Suppressor macrophage treated with lipopolysaccharide for 4 hours (primary cell): ENCODE measurements around the gene COMMD8.

ENCODE experiments used
- DNase-seq: peaks from one replicate; pipeline ENCODE4 v3.0.0-alpha.2; 2020

Gene COMMD8

DNA sequence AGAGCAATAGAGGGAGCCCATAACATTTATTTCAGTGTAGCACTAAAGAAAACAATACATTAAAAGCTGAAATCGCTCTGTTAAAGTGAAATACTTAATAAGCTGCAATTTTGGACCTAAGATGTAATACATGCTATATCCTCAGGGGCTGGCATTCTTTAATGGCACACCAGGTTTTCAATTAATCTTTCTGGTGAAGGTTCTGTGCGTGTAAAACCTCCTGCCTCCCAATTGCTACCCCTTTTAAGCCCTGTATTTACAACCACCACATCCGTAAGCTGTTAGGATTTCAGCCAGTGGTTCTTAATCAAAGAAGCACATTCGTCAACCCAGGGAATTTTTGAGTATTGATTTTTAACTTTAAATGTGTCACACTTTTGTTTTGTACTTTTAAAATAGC is 7.6 kb upstream of the COMMD8 start:
- no peak for DNase-seq

DNA sequence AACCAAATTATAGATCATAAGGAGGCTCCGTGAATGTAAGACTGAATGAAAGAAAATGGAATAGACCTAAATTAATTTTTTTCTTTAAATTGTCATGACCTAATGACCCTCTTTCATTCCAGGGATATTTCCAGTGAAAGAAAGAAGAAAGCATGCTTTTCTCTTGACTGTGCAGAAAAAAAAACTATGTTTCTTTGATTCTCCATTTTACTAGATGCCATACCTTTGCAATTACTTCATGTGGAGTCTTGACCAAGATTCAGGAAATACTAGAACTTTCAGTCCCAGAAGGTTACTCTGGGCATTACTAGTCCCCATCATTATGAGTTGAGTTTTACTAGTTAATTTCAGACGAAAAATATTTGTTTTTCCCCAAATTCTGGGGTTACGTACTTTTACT is 6.4 kb upstream of the COMMD8 start:
- no peak for DNase-seq

DNA sequence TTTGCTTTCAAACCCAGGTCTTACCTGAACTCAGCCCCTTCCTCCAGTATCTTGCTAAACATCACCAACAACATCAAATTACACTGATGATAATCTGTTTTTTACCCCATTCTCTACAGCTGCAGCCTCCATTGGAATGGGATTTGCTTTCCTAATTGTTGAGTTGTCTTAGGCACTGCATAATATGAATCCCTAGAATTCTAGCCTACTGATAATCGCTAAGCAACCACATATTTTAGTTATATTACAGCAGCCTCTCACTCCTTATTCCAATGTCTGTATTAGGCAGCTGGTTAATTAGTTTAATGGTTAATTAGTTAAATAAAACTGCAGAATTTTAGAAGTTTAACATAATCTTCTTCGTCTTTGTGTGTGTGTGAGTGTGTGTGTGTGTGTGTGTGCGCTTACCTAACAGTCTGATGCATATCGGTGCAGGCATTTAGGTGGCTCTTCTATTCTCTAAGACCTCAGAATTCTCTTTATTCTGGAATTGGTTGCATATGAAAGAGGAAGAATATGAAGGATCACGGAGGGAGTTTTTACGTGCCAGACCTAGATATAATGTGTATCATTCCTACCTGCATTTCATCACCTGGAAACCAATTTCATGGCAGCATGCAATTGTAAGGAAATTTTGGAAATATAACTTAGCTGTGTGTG is 5.3 kb upstream of the COMMD8 start:
- DNase-seq, result no peak

DNA sequence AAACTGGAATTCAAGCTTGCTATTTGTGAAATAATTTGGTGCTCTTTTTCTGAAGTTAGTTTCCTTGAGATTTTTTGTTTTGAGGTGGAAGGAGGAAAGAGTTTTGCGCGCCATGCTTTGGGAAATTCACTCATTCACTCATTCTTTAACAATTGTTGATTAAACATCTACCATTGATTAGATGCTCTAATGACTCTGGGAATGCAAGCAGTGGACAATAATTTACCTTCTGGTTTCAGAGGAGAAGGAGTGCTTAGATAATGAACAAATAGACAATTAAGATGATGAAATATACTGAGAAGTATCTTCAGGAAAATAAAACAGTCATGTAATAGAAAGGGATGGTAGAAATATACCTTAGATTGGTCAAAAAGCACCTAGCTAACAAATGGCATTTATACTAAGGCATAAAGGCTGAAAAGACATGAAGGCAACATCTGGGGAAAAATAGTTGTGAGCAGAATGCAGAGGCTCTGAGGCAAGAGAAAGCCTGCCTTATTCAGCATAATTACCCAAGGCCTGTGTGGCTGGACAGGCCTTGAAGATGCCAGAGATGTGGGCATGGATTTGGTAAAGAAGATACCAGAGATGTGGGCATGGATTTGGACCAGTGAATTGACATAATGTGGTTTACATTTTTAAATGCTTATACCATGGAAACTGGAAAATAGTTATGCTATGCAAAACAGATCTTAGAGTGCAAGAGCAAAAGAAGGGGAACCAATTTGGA is 2.7 kb upstream of the COMMD8 start:
- DNase-seq, result no peak

DNA sequence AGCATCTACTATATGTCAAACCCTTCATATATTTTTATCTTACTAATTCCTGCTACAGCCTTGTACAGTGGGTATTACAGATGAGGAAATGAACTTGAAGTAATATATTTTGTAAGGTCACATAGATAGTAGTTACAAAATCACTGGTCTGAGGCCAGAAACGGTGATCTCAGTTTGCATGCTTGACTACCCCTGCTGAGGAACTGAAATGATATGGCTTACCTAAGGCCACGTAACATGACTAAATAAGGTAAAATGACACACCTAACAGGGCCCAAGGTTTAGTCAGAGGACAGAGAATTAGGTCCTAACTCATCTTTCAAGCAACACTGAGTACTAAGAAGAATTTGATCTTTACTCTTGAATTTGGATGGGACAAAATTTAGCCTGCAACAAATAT is 1.5 kb upstream of the COMMD8 start:
- DNase-seq, result no peak

DNA sequence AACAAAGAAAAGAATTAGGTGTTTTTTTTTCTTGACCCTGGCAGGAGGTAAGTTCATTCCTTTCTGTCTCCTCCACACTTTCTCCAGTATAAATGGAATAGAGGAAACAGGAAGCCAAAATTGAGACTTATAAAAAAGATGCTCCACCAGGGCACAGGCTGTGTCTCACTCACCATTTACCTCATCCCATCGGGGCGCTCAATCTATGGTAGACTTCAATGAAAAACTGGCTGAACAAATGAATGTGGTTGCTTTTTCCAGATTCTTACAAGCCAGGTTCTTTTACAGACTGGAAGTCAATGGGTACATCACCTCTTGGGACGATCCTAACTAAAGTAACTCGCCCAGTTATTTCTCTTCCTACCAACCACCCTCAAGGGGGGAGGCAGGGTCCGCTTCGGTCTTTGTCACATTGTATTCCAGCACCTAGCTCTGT is 685 bp downstream of the COMMD8 start:
- DNase-seq, result no peak

DNA sequence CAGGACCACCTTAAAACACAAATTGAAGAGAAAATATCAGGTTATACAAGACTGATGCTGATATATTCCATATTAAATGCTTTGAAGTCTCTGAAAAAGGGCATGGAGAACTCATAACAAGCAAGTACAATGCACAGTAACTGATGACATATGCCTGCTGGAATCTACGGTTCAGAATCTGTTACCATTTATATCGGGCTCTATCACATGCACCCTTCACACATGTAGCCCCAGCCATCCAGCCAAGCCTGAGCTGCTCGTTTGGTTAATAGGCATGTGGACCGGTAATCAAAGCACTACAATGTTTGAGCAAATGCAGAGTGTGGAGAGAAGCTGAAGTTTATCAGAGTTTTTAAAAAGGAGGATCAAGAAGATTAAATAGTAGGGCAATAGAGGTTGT is 11.8 kb downstream of the COMMD8 start:
- DNase-seq, result no peak

DNA sequence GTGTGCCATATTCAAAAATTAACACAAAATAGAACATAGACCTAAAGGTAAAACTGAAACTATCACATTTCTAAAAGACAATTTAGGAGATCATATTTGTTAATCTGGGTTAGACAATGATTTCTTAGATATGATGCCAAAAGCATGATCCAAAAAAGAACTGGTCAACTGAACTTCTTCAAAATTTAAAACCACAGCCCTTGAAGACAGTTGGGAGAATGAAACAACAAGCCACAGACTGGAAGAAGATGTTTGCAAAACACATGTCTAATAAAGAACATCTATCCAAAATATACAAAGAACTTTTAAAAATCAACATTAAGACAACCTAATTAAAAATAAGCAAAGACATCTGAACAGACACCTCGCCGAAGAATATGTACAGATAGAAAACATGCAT is 19.5 kb downstream of the COMMD8 start:
- DNase-seq, result no peak

DNA sequence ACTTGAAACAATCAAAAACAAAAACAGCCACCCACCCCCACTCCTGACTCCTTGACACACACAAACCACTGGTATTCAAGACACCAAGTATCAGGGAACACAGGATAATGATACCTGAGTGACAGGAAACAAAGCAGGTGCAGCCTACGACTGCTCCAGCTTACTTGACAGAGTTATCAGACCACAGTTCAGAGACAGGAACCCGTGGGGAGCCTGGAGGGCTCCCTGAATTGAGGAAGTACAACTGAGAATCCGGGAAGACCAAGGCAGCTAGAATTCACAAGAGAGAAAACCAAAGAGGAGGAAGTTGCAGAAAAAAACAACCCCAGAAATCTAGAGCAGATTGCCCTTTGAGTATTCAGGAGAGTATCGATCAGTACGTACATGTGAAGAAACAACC is 20.5 kb downstream of the COMMD8 start:
- DNase-seq, result peak; percentile 66

DNA sequence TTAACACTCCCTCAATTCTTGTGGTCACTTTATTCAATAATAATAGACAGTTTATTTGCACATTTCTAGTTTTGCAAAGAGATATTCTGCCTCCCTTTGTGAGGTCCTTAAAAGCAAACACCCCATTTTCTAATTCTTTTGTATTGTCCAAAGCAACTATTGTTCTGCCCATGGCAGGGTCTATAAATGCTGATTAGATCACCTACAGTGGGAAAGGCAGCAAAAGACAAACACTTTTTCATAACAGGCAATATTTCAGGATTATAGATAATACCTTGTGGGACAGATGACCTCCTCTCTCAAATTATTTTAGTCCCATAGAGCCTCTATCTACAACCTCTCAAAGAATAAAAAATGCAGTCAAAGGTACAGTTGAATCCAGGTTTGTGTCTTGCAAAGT is 28.6 kb downstream of the COMMD8 start:
- no peak for DNase-seq

DNA sequence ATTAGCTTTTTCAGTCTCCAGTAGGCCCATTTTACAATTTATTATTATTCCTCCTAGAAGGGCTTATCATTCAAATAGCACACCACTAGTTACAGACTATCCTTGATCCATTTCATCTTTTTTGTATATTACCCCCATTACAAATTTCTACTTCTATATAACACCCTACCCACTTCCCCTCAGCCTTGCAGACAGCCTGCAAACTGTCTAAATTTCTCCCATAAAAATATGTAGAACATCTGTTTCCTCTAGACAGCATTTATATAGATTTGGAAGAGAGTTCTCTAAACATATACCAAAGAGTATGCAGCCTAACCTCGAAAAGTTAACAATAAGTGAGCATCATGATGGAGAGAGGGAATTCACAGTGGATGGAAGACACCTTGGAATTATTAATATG is 30.8 kb downstream of the COMMD8 start:
- DNase-seq, result no peak

DNA sequence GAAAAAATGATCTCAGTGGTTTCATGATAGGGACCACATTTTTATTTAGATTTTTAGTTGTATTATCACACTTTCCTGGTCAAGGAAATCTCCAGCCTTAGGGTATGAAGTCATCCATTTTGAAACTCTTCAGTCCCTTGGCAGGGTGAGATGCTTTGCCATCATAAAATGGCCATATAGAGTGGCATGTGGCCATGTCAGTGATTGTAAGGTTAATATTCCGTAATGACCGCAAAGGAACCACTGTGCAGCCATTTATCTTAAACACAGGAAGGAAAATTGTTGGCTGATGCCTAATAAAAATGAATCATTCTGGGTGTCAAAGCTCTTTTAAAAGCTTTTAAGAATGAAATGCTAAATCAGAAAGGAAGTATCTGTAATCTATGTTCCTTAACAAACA is 35.6 kb downstream of the COMMD8 start:
- DNase-seq, result no peak

DNA sequence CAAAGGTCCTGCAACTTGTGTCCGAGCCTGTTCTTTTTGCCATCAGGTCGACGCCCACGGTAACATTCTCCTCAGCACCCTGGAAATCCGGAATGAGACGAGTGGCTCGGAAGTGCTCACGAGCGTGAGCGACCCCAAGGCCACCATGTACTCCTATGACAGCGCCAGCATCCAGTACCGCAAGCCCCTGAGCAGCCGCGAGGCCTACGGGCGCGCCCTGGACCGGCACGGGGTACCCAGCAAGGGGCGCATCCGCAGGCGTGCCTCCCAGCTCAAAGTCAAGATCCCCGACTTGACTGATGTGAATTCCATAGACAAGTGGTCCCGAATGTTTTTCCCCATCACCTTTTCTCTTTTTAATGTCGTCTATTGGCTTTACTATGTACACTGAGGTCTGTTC is 37.9 kb downstream of the COMMD8 start:
- no peak for DNase-seq

DNA sequence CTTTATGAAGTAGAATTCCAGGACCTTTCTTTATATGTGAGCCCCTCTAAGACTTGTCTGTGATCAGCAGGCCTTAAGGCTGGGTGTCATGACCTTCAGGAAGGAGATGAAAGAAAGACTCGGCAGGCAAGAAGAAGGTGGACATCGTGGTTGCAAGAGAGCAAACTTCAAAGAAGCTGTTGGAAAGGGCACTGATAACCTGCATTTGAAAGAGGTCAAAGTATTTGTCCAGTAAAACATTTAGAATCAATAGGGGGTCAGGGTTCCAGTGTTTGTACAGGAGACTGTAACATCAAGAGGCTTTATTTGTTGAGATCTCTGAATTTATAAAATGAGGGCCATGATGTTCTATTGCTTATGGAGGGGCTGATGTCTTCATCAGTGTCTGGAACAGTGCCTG is 44.2 kb downstream of the COMMD8 start:
- no peak for DNase-seq

DNA sequence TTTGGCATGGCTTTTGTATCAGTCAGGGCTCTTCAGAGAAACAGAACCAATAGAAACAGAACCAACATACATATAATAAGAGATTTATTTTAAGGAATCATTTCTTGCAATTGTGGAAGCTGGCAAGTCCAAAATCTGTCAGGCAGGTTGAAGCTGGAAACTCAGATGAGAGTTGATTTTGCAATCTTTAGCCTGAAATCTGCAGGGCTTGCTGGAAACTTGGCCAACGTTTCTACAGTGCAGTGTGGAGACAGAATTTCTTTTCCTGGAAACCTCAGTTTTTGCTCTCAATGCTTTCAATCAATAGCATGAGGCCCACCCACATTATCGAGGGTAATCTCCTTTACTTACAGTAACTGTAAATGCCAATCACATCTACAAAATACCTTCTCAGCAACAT is 45.4 kb downstream of the COMMD8 start:
- DNase-seq, result no peak

DNA sequence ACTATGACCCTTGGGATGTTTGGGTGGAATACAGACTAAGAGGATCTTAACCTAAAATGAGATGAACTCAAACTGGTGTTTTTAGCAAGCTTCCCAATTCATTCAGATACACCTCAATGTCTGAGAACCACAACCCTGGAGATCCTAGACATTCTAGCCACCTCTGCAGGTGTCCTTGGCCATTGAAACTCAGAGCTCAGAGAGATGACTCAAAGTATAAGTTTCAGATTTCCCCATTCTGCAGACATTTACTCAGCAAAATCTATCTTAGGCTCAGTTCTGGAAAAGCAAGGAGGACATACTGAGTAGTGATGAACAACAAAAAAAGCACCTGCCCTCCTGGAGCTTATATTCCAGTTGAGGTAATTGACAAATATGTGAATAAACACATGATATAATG is 47.8 kb downstream of the COMMD8 start:
- no peak for DNase-seq

DNA sequence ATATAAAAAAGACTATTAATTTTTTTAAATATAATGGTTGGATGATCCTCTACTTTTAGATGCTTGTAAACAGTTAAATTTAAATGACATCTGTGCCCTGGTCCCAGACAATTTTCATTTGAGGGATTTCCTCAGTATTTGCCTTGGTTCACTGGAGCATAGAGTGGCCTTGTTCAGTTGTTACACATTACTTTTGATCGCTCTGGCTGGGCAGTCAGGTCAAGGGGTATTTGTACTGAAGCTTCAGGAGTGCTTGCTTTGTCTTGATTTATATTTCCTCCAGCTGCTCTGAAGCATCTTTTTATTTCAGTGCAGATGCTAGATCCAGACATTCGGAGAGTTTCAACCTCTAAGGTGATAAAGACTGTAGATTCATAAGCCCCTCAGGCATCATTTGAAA is 50.0 kb downstream of the COMMD8 start:
- DNase-seq, result no peak

DNA sequence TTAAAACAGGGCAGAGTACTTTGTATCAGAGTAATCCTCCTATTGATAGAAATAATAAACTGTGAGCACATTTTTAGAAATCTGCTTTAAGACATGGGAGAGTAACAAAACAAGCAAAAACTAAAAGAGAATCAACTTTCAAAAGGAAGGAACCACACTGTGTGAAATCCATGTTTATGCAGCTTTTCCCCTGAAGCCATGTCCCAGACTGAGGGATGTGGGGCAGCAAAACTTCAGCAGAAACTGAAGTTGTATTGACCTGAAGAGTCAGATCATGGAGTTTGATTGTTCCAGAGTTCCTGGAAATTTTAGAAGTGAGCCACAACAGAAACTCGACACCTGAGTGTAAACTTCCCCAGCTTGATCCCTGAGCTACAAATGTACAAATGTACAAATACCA is 53.2 kb downstream of the COMMD8 start:
- DNase-seq, result no peak

DNA sequence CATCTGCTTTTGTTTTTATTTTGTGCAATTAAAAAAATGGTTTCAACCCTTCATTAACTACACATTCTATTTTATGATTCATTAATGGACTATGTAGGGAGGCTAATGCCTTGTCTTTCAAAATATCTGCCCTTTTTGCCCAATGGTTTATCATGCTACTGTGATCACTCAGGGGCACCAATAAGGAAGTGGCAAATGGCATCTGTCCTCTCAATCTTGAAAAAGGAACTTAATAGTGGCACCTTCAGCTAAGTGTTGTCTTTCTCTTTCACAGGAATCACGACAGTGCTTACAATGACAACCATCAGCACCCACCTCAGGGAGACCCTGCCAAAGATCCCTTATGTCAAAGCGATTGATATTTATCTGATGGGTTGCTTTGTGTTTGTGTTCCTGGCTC is 57.1 kb downstream of the COMMD8 start:
- peak; percentile 2 for DNase-seq
